ENCODE measurements around the gene ZDHHC16. TPM values are rescaled to one million over a fixed set of nuclear protein-coding genes. Genes with fewer than 3 reads are reported as not detected.

The ZDHHC16 gene
- total RNA-seq, 6 experiments from 2014 or later, result 15.8 to 27.0 (median 22.8) TPM

DNA sequence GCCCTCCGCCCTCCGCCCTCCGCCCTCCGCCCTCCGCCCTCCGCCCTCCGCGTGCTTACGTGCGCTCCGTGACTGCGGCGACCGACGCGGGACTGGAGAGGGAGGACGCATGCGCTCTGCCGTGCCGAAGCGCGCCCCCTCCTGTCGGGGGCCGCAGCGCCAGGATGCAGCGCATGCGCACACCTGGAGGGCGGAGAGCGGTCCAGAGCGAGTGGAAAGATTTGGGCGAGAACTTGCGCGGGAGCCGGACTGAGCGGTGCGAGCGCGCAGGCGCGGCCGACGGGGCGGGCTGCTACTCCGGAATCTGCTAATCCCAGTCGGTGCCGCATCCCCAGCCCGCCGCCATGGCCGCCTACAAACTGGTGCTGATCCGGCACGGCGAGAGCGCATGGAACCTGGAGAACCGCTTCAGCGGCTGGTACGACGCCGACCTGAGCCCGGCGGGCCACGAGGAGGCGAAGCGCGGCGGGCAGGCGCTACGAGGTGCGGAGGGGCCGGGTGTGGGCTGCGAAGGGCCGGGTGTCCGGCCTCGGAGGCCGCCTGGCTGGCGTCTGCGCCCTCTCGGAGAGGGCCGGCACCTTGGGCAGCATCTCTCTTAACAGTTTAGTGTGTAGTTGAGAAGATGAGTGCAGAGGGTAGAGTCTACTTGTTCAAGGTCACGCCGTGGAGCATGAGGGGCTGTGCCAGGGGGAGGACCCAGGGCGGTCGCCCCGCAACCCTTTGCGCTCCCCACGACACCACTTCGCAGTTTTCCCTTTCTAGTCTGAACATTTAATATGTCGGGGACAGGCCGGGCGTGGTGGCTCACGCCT, 19.8 kb upstream of the ZDHHC16 start, which contains the start of gene PGAM1:
PGAM1 (plus strand) TSS at position 228 of the 812 bp plus-strand sequence; CDS start at position 345, 117 bp downstream.
- TF ChIP-seq, protein P1, sequence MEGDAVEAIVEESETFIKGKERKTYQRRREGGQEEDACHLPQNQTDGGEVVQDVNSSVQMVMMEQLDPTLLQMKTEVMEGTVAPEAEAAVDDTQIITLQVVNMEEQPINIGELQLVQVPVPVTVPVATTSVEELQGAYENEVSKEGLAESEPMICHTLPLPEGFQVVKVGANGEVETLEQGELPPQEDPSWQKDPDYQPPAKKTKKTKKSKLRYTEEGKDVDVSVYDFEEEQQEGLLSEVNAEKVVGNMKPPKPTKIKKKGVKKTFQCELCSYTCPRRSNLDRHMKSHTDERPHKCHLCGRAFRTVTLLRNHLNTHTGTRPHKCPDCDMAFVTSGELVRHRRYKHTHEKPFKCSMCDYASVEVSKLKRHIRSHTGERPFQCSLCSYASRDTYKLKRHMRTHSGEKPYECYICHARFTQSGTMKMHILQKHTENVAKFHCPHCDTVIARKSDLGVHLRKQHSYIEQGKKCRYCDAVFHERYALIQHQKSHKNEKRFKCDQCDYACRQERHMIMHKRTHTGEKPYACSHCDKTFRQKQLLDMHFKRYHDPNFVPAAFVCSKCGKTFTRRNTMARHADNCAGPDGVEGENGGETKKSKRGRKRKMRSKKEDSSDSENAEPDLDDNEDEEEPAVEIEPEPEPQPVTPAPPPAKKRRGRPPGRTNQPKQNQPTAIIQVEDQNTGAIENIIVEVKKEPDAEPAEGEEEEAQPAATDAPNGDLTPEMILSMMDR (IDR thresholded peaks at IDR 0.05), result peak; percentile 47 to 67 (median 53)
- TF ChIP-seq POLR2A (IDR thresholded peaks at IDR 0.05), result peak; percentile 92
- no peaks in the 10 kb centered on the region for H3K27me3 ChIP-seq
- peaks cover 0 to 32% (median 11%) of the 10 kb centered on the region in 4 donors for H3K4me1 ChIP-seq
- ATAC-seq (peak; percentile 86 to 98 (median 93)), DNase-seq (peak; percentile 96 to 97 (median 97))
- no peaks in the 10 kb centered on the region for H3K9me3 ChIP-seq
- H3K36me3 ChIP-seq, result peaks cover 0 to 18% (median 4%) of the 10 kb centered on the region in 4 donors
- 0% methylated on average over 21 of the region's 90 CpGs for WGBS (ENCODE audit: insufficient coverage, low coverage, low lambda C conversion rate, missing lambda C conversion rate)
- intact Hi-C loops (cut with DNase I), result no loop called here
- H3K4me3 ChIP-seq, result peak within 1 kb of the TSS; percentile 90 to 97 (median 94)
- peak within 1 kb of the TSS; percentile 76 to 96 (median 91) for H3K27ac ChIP-seq

DNA sequence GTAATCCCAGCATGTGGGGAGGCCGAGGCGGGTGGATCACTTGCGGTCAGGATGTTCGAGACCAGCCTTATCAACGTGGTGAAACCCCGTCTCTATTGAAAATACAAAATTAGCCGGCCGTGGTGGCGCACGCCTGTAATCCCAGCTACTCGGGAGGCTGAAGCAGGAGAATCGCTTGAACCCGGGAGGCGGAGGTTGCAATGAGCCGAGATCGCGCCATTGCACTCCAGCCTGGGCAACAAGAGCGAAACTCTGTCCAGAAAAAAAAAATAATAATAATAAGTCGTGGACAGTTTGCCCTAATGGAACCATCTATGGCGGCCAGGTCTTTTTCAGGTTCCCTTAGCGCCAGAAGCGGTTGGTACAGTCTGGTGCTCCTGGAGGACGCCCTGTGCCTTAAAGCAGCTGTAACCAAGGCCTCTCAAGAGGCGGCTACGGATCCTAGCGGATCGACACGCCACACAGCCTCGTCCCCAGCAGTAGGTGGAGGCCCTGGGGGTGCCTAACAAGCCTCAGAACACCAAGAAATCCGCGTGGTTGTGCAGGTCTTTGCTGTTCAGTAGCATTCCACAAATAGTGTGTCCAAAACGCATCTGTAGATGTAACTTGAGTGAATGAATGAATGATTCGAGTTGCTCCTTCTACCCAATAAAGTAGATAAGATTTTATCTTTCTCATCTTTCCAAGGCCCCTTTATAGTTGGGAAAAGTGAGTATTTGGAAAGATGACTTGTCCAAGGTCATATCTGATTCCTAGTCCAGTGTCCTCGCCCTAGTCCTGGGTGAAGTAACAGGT, 19.0 kb upstream of the ZDHHC16 start:
- TF ChIP-seq, protein P1 (IDR thresholded peaks at IDR 0.05), result no peak
- no peak for TF ChIP-seq POLR2A (IDR thresholded peaks at IDR 0.05)
- no peaks in the 10 kb centered on the region for H3K27me3 ChIP-seq
- H3K9me3 ChIP-seq, result no peaks in the 10 kb centered on the region
- intact Hi-C loops (cut with DNase I), result no loop called here
- peaks cover 0 to 26% (median 8%) of the 10 kb centered on the region in 4 donors for H3K36me3 ChIP-seq
- H3K4me1 ChIP-seq, result peaks cover 0 to 32% (median 11%) of the 10 kb centered on the region in 4 donors
- DNase-seq (no peak), ATAC-seq (no peak)
- H3K4me3 ChIP-seq, result peak overlapping the region; percentile 90 to 97 (median 94)
- H3K27ac ChIP-seq, result peak overlapping the region; percentile 76 to 96 (median 91)
- WGBS (ENCODE audit: insufficient coverage, low coverage, low lambda C conversion rate, missing lambda C conversion rate), result 21% methylated on average over 21 of the region's 34 CpGs

DNA sequence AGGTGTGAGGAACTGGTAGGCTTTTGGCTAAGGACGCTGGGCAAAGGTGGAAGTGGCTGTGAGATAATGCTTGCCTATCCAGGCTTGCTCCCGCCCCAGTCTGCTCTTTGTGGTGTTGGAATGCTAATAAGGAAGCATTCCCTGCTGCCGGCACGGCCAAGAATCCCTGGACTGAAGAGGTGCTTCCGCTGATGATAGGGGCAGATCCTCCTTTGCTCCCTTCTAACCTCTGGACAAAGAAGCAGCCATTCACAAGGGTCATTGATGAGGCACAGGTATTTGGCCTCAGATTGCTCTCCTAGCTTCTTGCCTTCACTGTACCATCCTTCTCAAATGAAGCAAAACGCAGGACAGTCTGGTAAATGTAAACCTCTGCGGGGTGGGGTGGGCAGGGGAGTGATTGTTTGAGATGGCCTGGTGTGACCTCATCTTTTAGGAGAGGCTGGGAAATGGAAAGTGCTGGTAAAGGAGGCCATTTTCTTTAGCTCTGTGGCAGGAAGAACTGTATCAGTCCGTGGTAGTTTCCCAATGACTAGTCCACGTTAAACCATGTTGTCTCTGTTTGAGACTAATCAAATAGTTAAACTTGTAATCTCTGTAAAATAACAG, 18.3 kb upstream of the ZDHHC16 start:
- intact Hi-C loops (cut with DNase I), result no loop called here
- Histone ChIP-seq H3K36me3 (peaks cover 0 to 28% (median 8%) of the 10 kb centered on the region in 4 donors), H3K27ac (peak overlapping the region in 2 of 3 donors; percentile 91 to 96), H3K4me1 (peaks cover 0 to 32% (median 11%) of the 10 kb centered on the region in 4 donors), H3K4me3 (peak overlapping the region; percentile 90 to 97 (median 94)), H3K27me3 (no peaks in the 10 kb centered on the region), H3K9me3 (no peaks in the 10 kb centered on the region)
- WGBS (ENCODE audit: insufficient coverage, low coverage, low lambda C conversion rate, missing lambda C conversion rate), result 21% methylated on average over 6 of the region's 9 CpGs
- DNase-seq (peak; percentile 65 to 72 (median 67)), ATAC-seq (peak; percentile 3 to 51 (median 24))
- TF ChIP-seq, protein P1 (IDR thresholded peaks at IDR 0.05), result no peak
- peak; percentile 17 for TF ChIP-seq POLR2A (IDR thresholded peaks at IDR 0.05)

DNA sequence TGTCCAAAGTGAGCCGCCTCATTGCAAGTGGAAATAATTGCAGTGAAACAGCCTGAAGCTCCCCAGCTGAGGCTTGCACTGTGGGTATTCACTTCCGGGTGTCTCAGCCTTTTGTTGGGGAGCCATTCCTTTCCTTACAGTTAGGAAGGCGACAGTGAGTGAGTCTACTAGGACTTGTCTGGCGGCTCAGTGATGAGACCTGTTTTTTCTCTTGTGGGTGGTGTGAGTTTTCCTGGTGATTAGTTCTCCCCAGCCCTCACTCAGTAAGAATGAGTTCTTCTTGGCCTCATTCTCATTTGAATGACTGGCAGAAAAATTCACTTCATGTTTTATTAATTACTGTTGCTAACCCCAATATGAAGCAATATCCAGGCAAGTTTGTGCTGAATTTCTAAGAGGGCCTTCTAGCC, 17.4 kb upstream of the ZDHHC16 start:
- Histone ChIP-seq H3K4me1 (peaks cover 0 to 32% (median 11%) of the 10 kb centered on the region in 4 donors), H3K36me3 (peaks cover 0 to 31% (median 10%) of the 10 kb centered on the region in 4 donors), H3K9me3 (no peaks in the 10 kb centered on the region), H3K4me3 (no peak overlapping the region), H3K27me3 (no peaks in the 10 kb centered on the region), H3K27ac (peak overlapping the region in 1 of 3 donors; percentile 96)
- intact Hi-C loops (cut with DNase I), result no loop called here
- no peak for ATAC-seq
- 37% methylated on average over 4 of the region's 4 CpGs for WGBS (ENCODE audit: insufficient coverage, low coverage, low lambda C conversion rate, missing lambda C conversion rate)
- TF ChIP-seq POLR2A (IDR thresholded peaks at IDR 0.05), result no peak
- TF ChIP-seq, protein P1 (IDR thresholded peaks at IDR 0.05), result no peak
- DNase-seq, result no peak
